Right atrium auricular region (tissue), 2 donors: ENCODE results near the gene PSMG1. TPM values are rescaled to one million over a fixed set of nuclear protein-coding genes. Genes with fewer than 3 reads are reported as not detected.

ENCODE experiments used
- DNase-seq: peaks from one replicate; pipeline ENCODE4 v3.0.0-alpha.2; 2019; ENCODE audit warnings: low spot score
- H3K27ac ChIP-seq, 2 donors: fragments of 200-600 bp; sonication (generic); 1 replicate in 1 of 2; 2 replicates in 1 of 2; pipeline ENCODE4 v1.5.1; 2016 to 2019
- H3K27me3 ChIP-seq, 2 donors: fragments of 200-600 bp; sonication (generic); one replicate each; pipeline versions ENCODE4 v1.5.1 to v1.6.0; 2017 to 2019
- H3K36me3 ChIP-seq: fragments of 200-600 bp; sonication (generic); one replicate; pipeline ENCODE4 v1.5.1; 2016
- H3K4me1 ChIP-seq, 2 donors: fragments of 200-600 bp; sonication (generic); one replicate each; pipeline versions ENCODE4 v1.5.1 to v1.6.0; 2017 to 2019
- H3K4me3 ChIP-seq, 2 donors: fragments of 200-600 bp; sonication (generic); 1 replicate in 1 of 2; 2 replicates in 1 of 2; pipeline ENCODE4 v1.5.1; 2017 to 2019; ENCODE audit warnings: mild to moderate bottlenecking in 1 of 2, moderate library complexity in 1 of 2
- H3K9me3 ChIP-seq, 2 donors: fragments of 200-600 bp; sonication (generic); one replicate each; pipeline ENCODE4 v1.5.1; 2019
- total RNA-seq, 2 donors: library from RNA; depleted of rRNA; stranded (reverse); fragments of >200 nt; gene quantifications; one replicate each; pipeline ENCODE4 v1.1.0, GENCODE V29; 2016
- TF ChIP-seq, protein P1 (sequence below), 2 donors: fragments of 200-600 bp; sonication (generic); IDR thresholded peaks; one replicate each; pipeline ENCODE4 v1.5.1; 2019; ENCODE audit warnings: antibody characterized with exemption in 2 of 2

The PSMG1 gene
- total RNA-seq, 2 donors from 2014 or later, result 15.5 to 24.4 TPM

DNA sequence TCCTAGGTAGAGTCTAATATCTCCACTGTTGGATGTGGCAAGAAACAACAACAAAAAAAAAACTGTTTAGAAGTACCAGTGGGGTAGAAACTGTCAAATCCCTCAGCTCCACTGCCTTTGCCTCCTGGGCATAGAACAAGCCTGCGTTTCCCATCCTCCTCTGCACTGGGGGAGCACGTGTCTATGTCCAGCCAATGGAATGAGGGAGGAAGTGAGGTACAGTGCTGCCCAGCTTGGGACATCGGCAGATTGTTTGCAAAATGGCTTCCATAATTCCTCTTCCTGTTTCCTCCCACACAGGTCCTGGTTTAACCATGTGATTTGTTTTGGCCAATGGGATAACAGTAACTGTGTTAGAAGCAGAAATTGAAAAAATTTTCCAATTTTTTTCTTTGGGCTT, 39.1 kb downstream of the PSMG1 start:
- no peaks in the 10 kb centered on the region for H3K27me3 ChIP-seq
- H3K4me3 ChIP-seq, result no peak overlapping the region
- no peaks in the 10 kb centered on the region for H3K36me3 ChIP-seq
- TF ChIP-seq, protein P1, sequence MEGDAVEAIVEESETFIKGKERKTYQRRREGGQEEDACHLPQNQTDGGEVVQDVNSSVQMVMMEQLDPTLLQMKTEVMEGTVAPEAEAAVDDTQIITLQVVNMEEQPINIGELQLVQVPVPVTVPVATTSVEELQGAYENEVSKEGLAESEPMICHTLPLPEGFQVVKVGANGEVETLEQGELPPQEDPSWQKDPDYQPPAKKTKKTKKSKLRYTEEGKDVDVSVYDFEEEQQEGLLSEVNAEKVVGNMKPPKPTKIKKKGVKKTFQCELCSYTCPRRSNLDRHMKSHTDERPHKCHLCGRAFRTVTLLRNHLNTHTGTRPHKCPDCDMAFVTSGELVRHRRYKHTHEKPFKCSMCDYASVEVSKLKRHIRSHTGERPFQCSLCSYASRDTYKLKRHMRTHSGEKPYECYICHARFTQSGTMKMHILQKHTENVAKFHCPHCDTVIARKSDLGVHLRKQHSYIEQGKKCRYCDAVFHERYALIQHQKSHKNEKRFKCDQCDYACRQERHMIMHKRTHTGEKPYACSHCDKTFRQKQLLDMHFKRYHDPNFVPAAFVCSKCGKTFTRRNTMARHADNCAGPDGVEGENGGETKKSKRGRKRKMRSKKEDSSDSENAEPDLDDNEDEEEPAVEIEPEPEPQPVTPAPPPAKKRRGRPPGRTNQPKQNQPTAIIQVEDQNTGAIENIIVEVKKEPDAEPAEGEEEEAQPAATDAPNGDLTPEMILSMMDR (IDR thresholded peaks at IDR 0.05), result no peak
- no peak for DNase-seq
- H3K27ac ChIP-seq, result no peak overlapping the region
- no peaks in the 10 kb centered on the region for H3K4me1 ChIP-seq
- peaks cover 0 to 7% of the 10 kb centered on the region in 2 donors for H3K9me3 ChIP-seq

DNA sequence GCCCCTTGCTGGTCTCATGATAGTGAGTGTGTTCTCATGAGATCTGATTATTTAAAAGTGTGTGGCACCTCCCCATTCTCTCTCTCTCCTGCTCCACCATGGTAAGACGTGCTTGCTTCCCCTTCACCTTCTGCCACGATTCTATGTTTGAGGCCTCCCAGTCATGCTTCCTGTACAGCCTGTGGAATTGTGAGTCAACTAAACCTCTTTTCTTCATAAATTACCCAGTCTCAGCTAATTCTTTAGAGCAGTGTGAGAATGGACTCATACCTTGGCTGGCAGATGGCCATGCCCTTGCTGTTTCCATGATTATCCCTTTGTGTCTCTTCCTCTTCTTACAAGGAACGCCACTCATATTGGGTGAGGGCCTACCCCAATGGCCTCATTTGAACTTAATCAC, 40.3 kb downstream of the PSMG1 start:
- Histone ChIP-seq H3K4me1 (peaks cover 0 to under 1% of the 10 kb centered on the region in 2 donors), H3K27me3 (no peaks in the 10 kb centered on the region), H3K36me3 (no peaks in the 10 kb centered on the region), H3K4me3 (no peak overlapping the region), H3K27ac (no peak overlapping the region), H3K9me3 (peaks cover 0 to 7% of the 10 kb centered on the region in 2 donors)
- TF ChIP-seq, protein P1 (IDR thresholded peaks at IDR 0.05), result no peak
- no peak for DNase-seq

DNA sequence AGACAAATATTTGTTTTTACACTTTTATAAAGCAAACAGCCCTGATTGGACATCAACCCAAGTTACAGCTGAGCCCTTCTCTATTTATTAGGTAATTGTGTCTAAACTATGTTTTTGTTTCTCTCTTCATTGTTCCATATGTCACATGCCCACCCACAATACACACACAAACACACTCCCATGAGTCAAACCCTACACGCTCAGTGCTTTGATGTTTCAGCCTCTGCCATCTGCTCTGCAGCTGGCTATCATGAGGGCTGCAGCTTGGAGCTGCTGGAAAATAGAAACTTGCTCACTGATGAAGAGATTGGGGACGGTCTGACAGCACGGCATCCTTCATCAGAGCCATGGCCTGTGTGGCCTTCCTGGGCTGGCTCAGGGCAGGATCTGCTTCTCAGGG, 41.7 kb downstream of the PSMG1 start:
- no peak for DNase-seq
- Histone ChIP-seq H3K36me3 (no peaks in the 10 kb centered on the region), H3K9me3 (peaks cover 0 to 7% of the 10 kb centered on the region in 2 donors), H3K4me1 (peaks cover 0 to 10% of the 10 kb centered on the region in 2 donors), H3K4me3 (no peak overlapping the region), H3K27me3 (no peaks in the 10 kb centered on the region), H3K27ac (no peak overlapping the region)
- TF ChIP-seq, protein P1 (IDR thresholded peaks at IDR 0.05), result no peak

DNA sequence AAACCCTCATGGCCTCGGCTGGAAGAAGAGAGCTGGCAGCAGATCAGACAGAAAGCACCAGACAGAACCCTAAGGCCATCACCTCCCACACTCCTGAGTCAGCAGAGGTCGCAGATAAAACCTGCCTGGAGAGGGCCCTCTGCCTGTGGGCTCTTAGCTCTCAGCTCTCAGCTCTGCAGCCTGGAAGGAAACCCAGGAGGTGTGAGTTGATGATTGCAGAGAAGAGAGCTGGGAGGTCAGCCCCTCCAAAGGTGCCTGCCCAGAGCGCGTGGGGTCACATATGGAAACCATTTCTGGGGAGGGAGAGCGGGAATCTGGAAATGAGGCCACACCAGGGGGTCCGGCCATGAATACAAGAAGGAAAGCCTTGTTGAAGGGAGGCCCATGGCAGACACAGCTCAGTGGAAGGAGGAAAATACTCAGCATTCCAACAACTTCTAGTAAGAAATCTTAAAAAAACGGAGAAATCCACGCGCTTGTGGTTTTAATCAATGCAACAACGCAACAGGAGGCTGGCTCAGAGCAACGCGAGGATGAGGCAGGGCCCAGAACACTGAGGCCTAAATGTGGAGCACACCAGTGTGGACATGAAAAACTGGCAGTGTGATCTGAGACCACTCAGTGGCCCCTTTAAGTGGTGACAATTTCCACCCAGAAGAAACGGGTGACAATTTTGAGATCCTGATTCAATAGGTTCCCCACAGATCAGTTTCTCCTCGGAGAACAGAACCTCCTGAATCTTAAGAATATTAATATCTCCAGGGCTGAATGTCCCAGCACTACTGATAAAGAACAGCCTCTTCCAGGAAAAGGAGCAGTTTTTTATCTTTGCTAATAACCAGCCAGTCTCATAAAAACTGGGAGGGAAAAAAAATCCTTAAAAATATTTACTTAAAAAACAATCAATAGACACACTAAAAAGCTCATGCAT, 45.7 kb downstream of the PSMG1 start:
- H3K27ac ChIP-seq, result no peak overlapping the region
- DNase-seq, result peak; percentile 53

DNA sequence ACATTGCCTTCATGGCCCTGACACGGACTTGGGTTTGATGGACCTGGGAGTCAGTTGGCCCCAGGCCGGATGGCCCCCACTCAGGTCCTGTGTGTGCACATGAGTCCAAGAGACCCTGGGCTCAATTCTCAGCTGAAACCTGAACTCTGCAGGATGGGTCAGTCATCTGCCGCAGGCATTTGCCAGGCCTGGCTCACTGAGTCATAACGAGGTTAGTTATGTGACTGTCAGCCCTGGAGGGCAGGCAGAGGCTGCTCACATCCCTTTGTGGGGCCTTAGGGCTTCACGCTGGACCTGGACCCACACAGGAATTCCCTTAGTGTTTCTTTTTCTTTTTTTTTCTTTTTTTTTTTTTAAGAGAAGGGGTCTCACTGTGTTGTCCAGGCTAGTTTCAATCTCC, 46.5 kb downstream of the PSMG1 start:
- H3K4me3 ChIP-seq, result no peak overlapping the region
- peaks cover 0 to 10% of the 10 kb centered on the region in 2 donors for H3K4me1 ChIP-seq
- TF ChIP-seq, protein P1 (IDR thresholded peaks at IDR 0.05), result no peak
- no peaks in the 10 kb centered on the region for H3K36me3 ChIP-seq
- H3K27me3 ChIP-seq, result no peaks in the 10 kb centered on the region
- no peak for DNase-seq
- no peak overlapping the region for H3K27ac ChIP-seq
- no peaks in the 10 kb centered on the region for H3K9me3 ChIP-seq

More for the DNA sequence above, 45.7 kb downstream of the PSMG1 start:
- peaks cover 0 to 10% of the 10 kb centered on the region in 2 donors for H3K4me1 ChIP-seq
- no peaks in the 10 kb centered on the region for H3K9me3 ChIP-seq
- no peaks in the 10 kb centered on the region for H3K36me3 ChIP-seq
- no peak overlapping the region for H3K4me3 ChIP-seq
- TF ChIP-seq, protein P1 (IDR thresholded peaks at IDR 0.05), result no peak
- H3K27me3 ChIP-seq, result no peaks in the 10 kb centered on the region
